HG02884 (cell line): ENCODE data around the gene COL23A1.

Source experiments
- ATAC-seq: cut with Tn5 transposase; IDR thresholded peaks from one replicate; pipeline ENCODE4 v1.9.1; 2021; ENCODE audit warnings: mild to moderate bottlenecking, moderate library complexity; ENCODE audit not compliant: unreplicated experiment

The COL23A1 gene

GRCh38 chr5:178279026-178279722, 311.0 kb downstream of the COL23A1 start:
- ATAC-seq, result no peak

GRCh38 chr5:178278358-178279023, 311.7 kb downstream of the COL23A1 start:
- no peak for ATAC-seq

- ATAC-seq, result no peak
Measured at GRCh38 chr5:178277866-178278265, 312.3 kb downstream of the COL23A1 start.

- no peak for ATAC-seq
Measured at GRCh38 chr5:178277346-178277745, 312.8 kb downstream of the COL23A1 start.

- ATAC-seq, result no peak
Measured at GRCh38 chr5:178274781-178275537, 315.2 kb downstream of the COL23A1 start.

- no peak for ATAC-seq
Measured at GRCh38 chr5:178273665-178274541, 316.3 kb downstream of the COL23A1 start.

- ATAC-seq, result no peak
Measured at GRCh38 chr5:178273041-178273440, 317.2 kb downstream of the COL23A1 start.

- ATAC-seq, result no peak
Measured at GRCh38 chr5:178272591-178272990, 317.6 kb downstream of the COL23A1 start.

- no peak for ATAC-seq
Measured at GRCh38 chr5:178271726-178272479, 318.3 kb downstream of the COL23A1 start.

- no peak for ATAC-seq
Measured at GRCh38 chr5:178271231-178271630, 319.0 kb downstream of the COL23A1 start.

GRCh38 chr5:178269499-178269898, 320.7 kb downstream of the COL23A1 start:
- no peak for ATAC-seq

GRCh38 chr5:178267876-178268275, 322.3 kb downstream of the COL23A1 start:
- no peak for ATAC-seq

- ATAC-seq, result no peak
Measured at GRCh38 chr5:178267245-178267644, 322.9 kb downstream of the COL23A1 start.

- no peak for ATAC-seq
Measured at GRCh38 chr5:178266581-178266980, 323.6 kb downstream of the COL23A1 start.

- no peak for ATAC-seq
Measured at GRCh38 chr5:178265746-178266145, 324.4 kb downstream of the COL23A1 start.

- ATAC-seq, result no peak
Measured at GRCh38 chr5:178264044-178264443, 326.1 kb downstream of the COL23A1 start.

GRCh38 chr5:178261666-178262600, 328.3 kb downstream of the COL23A1 start:
- ATAC-seq, result no peak

GRCh38 chr5:178259623-178260536, 330.3 kb downstream of the COL23A1 start:
- ATAC-seq, result no peak
